Endothelial cell of umbilical vein (primary cell): ENCODE results near the gene ANKS1B. TPM values are rescaled to one million over a fixed set of nuclear protein-coding genes. Genes with fewer than 3 reads are reported as not detected.
"Not testable (repeated sequence)": the region's sequence is repeated elsewhere in the genome, so short reads cannot be mapped to it uniquely, and the experiment has no call there.

Experiments
- BruUV-seq: library from RNA; stranded (reverse); fragments of 400-500 nt; replicated peaks from 2 replicates; lab custom pipeline; 2021; lab: Mats Ljungman, UMichigan
- CTCF ChIA-PET: fragments of 300-600, 350-600 bp; sonication (Branson Sonifier 250); formaldehyde crosslinking; loops from one replicate; lab custom pipeline; 2021; ENCODE audit warnings: antibody characterized with exemption, inconsistent platforms; lab: Charles Lee
- POLR2A ChIA-PET: fragments of 300-600, 350-600 bp; sonication (Branson Sonifier 250); formaldehyde crosslinking; loops from one replicate; lab custom pipeline; 2021; ENCODE audit warnings: antibody characterized with exemption, inconsistent platforms; lab: Charles Lee
- DNase-seq: peaks from one replicate; pipeline ENCODE4 v3.0.0-alpha.2; 2011; ENCODE audit warnings: low read depth, low spot score
- FAIRE-seq: peaks from 2 replicates; lab custom pipeline; 2011; peaks lifted over from hg19 to GRCh38; lab: Jason Lieb, UNC
- H2AFZ ChIP-seq: 2 replicates; pipeline ENCODE4 v1.6.0; 2012; ENCODE audit warnings: low read depth, low read length, control low read depth, inconsistent platforms
- H3K27ac ChIP-seq: 2 replicates; pipeline ENCODE4 v1.5.1; 2011; ENCODE audit warnings: low read depth, mild to moderate bottlenecking, control low read depth, low read length, moderate library complexity; ENCODE audit not compliant: insufficient read depth
- H3K27me3 ChIP-seq, 2 experiments: 2 replicates each; pipeline versions ENCODE4 v1.6.0 to v1.6.1; 2011; ENCODE audit warnings: low read length in 2 of 2, mixed read lengths in 1 of 2; ENCODE audit not compliant: control insufficient read depth in 2 of 2, insufficient read depth in 2 of 2
- H3K36me3 ChIP-seq, 2 experiments: 2 replicates in 1 of 2; 3 replicates in 1 of 2; pipeline ENCODE4 v1.5.1; 2011; ENCODE audit warnings: low read length in 2 of 2, mild to moderate bottlenecking in 1 of 2, moderate library complexity in 1 of 2; ENCODE audit not compliant: control insufficient read depth in 2 of 2, insufficient read depth in 2 of 2; ENCODE audit errors: extremely low read depth in 1 of 2
- H3K4me1 ChIP-seq: 3 replicates; pipeline ENCODE4 v1.5.1; 2011; ENCODE audit warnings: mild to moderate bottlenecking, low read length; ENCODE audit not compliant: control insufficient read depth, insufficient read depth; ENCODE audit errors: extremely low read depth
- H3K4me2 ChIP-seq: 2 replicates; pipeline ENCODE4 v1.6.1; 2011; ENCODE audit warnings: low read length, control low read depth, mixed read lengths; ENCODE audit not compliant: insufficient read depth
- H3K4me3 ChIP-seq, 3 experiments: fragments of 200-600 bp in 1 of 3; sonication (generic), shearing (Covaris generic) in 1 of 3; replicated peaks in 1 of 3; 2 replicates each; pipeline ENCODE4 v1.5.1; 2011 to 2016; ENCODE audit warnings: control low read depth in 3 of 3, low read length in 3 of 3, mild to moderate bottlenecking in 2 of 3, inconsistent platforms in 1 of 3, low read depth in 1 of 3, moderate library complexity in 1 of 3; ENCODE audit not compliant: insufficient read depth in 1 of 3
- H3K79me2 ChIP-seq: 2 replicates; pipeline ENCODE4 v1.6.0; 2012; ENCODE audit warnings: low read length, inconsistent platforms; ENCODE audit not compliant: control insufficient read depth, insufficient read depth
- H3K9ac ChIP-seq: replicated peaks from 2 replicates; pipeline ENCODE3; 2011; ENCODE audit warnings: low read length, control low read depth; ENCODE audit not compliant: insufficient read depth; ENCODE audit errors: extremely low read depth
- H3K9me1 ChIP-seq: replicated peaks from 3 replicates; pipeline ENCODE4 v1.6.0; 2011; ENCODE audit warnings: mild to moderate bottlenecking, low read length; ENCODE audit not compliant: control insufficient read depth, insufficient read depth; ENCODE audit errors: extremely low read depth
- H3K9me3 ChIP-seq: replicated peaks from 2 replicates; pipeline ENCODE4 v1.5.1; 2012; ENCODE audit warnings: low read length, inconsistent platforms; ENCODE audit not compliant: control insufficient read depth, insufficient read depth
- H4K20me1 ChIP-seq: replicated peaks from 2 replicates; pipeline ENCODE3; 2011; ENCODE audit warnings: mild to moderate bottlenecking, low read length; ENCODE audit not compliant: control insufficient read depth, insufficient read depth; ENCODE audit errors: extremely low read depth
- EZH2 ChIP-seq: IDR thresholded peaks from 2 replicates; pipeline ENCODE4 v1.6.1; 2012; ENCODE audit warnings: borderline replicate concordance, low read depth, mild to moderate bottlenecking, moderate library complexity, low read length, inconsistent platforms; ENCODE audit not compliant: severe bottlenecking
- FOS ChIP-seq: IDR thresholded peaks from 2 replicates; pipeline ENCODE4 v1.6.1; 2011; ENCODE audit warnings: mild to moderate bottlenecking, low read length, moderate library complexity, borderline replicate concordance; ENCODE audit not compliant: insufficient read depth
- GATA2 ChIP-seq: IDR thresholded peaks from 2 replicates; pipeline ENCODE4 v1.7.0; 2011; ENCODE audit warnings: low read depth, mild to moderate bottlenecking, moderate library complexity, mixed read lengths, low read length; ENCODE audit not compliant: insufficient read length, insufficient read depth
- JUN ChIP-seq: IDR thresholded peaks from 2 replicates; pipeline ENCODE4 v1.6.1; 2011; ENCODE audit warnings: borderline replicate concordance, low read depth; ENCODE audit not compliant: insufficient read length, insufficient read depth
- MYC ChIP-seq: IDR thresholded peaks from one replicate; pipeline ENCODE4 v1.6.1; 2011; ENCODE audit warnings: mild to moderate bottlenecking, low read depth, low read length
- POLR2A ChIP-seq: IDR thresholded peaks from 2 replicates; pipeline ENCODE4 v1.6.1; 2012; ENCODE audit warnings: low read depth, mild to moderate bottlenecking, control low read depth, low read length
- POLR2AphosphoS5 ChIP-seq: IDR thresholded peaks from 2 replicates; pipeline ENCODE4 v1.6.1; 2012; ENCODE audit warnings: low read depth, mild to moderate bottlenecking, control low read depth, low read length, moderate library complexity; ENCODE audit not compliant: insufficient read depth
- dilution Hi-C: fragments of 300-500 bp; cut with MboI; formaldehyde crosslinking; loops from one replicate; pipeline ENCODE4 v1.15.0; 2019; ENCODE audit warnings: low sequenced_read_pairs; ENCODE audit not compliant: extremely low pct_ligation_motif_present
- intact Hi-C: fragments of 100-400 bp; cut with micrococcal nuclease; formaldehyde crosslinking; loops from one replicate; pipeline ENCODE4 v1.10.0; 2022
- polyA plus RNA-seq, 4 experiments: library from polyadenylated mRNA; depleted of rRNA in 3 of 4; stranded (reverse) in 3 of 4; unstranded in 1 of 4; fragments of >200 nt; gene quantifications; 2 replicates each; pipeline versions ENCODE4 v1.2.1 to v1.2.3, GENCODE V29; 2011 to 2012; ENCODE audit warnings: missing spikeins in 1 of 4
- total RNA-seq: library from RNA; stranded (reverse); gene quantifications from 2 replicates; pipeline ENCODE4 v1.2.3, GENCODE V29; 2021
- TF ChIP-seq, protein P1 (sequence below), 2 donors: IDR thresholded peaks; 1 replicate in 1 of 2; 2 replicates in 1 of 2; pipeline ENCODE4 v1.5.1; 2011; ENCODE audit warnings: low read length in 2 of 2, mild to moderate bottlenecking in 2 of 2, moderate library complexity in 2 of 2, control low read depth in 1 of 2, inconsistent platforms in 1 of 2, low read depth in 1 of 2; ENCODE audit not compliant: insufficient read depth in 1 of 2; ENCODE audit errors: extremely low read depth in 1 of 2
- TF ChIP-seq, protein P2 (sequence below): IDR thresholded peaks from 2 replicates; pipeline ENCODE4 v1.6.1; 2011; ENCODE audit not compliant: insufficient read depth, insufficient read length

Gene ANKS1B
- total and polyA plus RNA-seq, 2 donors (not counting 3 experiments of a cell fraction or from before 2014, with no cell fraction given) = 0.15 to 0.38 TPM

DNA sequence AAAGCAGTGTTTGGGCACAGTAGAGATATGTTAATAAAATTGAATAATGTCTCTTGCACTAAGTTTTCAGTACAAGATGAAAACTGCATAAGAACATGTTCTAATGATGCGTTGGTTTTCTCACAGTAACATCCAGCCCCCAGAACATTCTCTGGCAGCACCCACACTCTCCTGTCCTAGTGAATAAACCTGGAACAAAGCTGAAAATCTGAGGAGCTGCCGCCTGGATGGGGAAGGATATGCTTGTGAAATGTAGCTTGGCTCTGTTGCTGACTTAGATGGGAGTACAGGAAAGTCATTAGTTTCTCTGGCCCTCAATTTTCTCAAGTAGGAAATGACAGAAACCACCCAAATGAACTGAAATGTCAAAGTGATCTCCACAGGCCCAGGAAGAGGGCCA lies 1015.8 kb downstream of the ANKS1B start:
- Histone ChIP-seq H3K4me2 (no peak overlapping the region), H3K9me1 (no peaks in the 10 kb centered on the region), H3K4me1 (no peaks in the 10 kb centered on the region), H3K36me3 (no peaks in the 10 kb centered on the region), H3K9me3 (no peaks in the 10 kb centered on the region), H3K4me3 (no peak overlapping the region), H2AFZ (no peak overlapping the region), H3K9ac (no peak overlapping the region), H3K27ac (no peak overlapping the region), H4K20me1 (no peaks in the 10 kb centered on the region), H3K79me2 (no peaks in the 10 kb centered on the region), H3K27me3 (no peaks in the 10 kb centered on the region)
- DNase-seq (no peak), FAIRE-seq (no peak)
- ChIA-PET CTCF (interaction anchor here (0.8 to 1.2 kb wide), 2 partner anchors 12 to 30 kb away, joined by 3 read pairs; no protein-coding TSS in a partner anchor), POLR2A (no interaction called here)
- dilution Hi-C loops (no loop called here), intact Hi-C loops (no loop called here)
- BruUV-seq = no TSS peak
- TF ChIP-seq POLR2A = no peak
- no peak for TF ChIP-seq GATA2
- TF ChIP-seq, protein P1, sequence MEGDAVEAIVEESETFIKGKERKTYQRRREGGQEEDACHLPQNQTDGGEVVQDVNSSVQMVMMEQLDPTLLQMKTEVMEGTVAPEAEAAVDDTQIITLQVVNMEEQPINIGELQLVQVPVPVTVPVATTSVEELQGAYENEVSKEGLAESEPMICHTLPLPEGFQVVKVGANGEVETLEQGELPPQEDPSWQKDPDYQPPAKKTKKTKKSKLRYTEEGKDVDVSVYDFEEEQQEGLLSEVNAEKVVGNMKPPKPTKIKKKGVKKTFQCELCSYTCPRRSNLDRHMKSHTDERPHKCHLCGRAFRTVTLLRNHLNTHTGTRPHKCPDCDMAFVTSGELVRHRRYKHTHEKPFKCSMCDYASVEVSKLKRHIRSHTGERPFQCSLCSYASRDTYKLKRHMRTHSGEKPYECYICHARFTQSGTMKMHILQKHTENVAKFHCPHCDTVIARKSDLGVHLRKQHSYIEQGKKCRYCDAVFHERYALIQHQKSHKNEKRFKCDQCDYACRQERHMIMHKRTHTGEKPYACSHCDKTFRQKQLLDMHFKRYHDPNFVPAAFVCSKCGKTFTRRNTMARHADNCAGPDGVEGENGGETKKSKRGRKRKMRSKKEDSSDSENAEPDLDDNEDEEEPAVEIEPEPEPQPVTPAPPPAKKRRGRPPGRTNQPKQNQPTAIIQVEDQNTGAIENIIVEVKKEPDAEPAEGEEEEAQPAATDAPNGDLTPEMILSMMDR (IDR thresholded peaks at IDR 0.05; ENCODE audit: extremely low read depth in 1 of 2, insufficient read depth in 1 of 2, low read depth in 1 of 2, low read length in 2 of 2) = no peak
- TF ChIP-seq MYC = no peak
- no peak for TF ChIP-seq FOS
- no peak for TF ChIP-seq POLR2AphosphoS5
- TF ChIP-seq, protein P2, sequence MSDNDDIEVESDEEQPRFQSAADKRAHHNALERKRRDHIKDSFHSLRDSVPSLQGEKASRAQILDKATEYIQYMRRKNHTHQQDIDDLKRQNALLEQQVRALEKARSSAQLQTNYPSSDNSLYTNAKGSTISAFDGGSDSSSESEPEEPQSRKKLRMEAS = no peak
- TF ChIP-seq JUN = no peak
- TF ChIP-seq EZH2 = no peak

DNA sequence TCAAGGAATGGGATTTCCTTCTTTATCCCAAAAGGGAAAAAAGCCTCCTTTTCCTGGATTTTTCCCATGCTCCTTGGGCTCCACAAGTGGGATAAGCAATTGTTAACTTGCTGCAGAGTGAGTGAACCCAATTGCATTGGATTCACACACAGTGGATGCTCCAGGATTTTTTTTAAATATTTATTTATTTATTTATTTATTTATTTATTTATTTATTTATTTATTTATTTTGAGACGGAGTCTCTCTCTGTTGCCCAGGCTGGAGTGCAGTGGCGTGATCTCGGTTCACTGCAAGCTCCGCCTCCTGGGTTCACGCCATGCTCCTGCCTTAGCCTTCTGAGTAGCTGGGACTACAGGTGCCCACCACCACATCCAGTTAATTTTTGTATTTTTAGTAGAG lies 1027.6 kb downstream of the ANKS1B start:
- DNase-seq, H3K4me3 ChIP-seq, H2AFZ ChIP-seq, H3K9me1 ChIP-seq, H3K27me3 ChIP-seq, H3K27ac ChIP-seq, BruUV-seq, H3K9me3 ChIP-seq, H3K4me2 ChIP-seq, H3K36me3 ChIP-seq, H3K79me2 ChIP-seq, H3K4me1 ChIP-seq, POLR2A ChIA-PET, H4K20me1 ChIP-seq, H3K9ac ChIP-seq, intact Hi-C loops, dilution Hi-C loops, FAIRE-seq: not testable (repeated sequence)
- CTCF ChIA-PET = interaction anchor here (1.2 to 1.3 kb wide), 2 partner anchors 10 to 259 kb away, joined by 3 read pairs; no protein-coding TSS in a partner anchor
